ENCODE results near the gene SKAP2.

DNA sequence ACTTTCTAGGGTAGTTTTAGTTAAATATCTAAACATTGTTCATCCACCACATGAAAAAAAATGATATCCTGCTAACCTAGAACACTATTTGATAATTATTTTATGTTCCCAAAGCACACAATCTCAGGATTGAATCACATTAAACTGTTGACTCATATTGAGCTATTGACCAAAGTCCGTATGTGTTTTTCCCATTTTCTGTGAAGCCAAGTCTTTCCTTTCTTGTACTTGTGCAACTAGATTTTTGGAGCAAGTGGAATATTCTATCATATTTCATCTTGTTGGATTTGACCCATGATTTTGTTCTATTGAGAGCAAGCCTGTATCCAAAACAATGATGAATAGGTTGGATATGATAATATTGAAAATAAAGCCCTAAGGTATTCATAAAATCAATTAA lies 164.6 kb downstream of the SKAP2 start:
- no peak for TF ChIP-seq POLR2A (IDR thresholded peaks at IDR 0.05; ENCODE audit: low read depth, low read length)
- no peak for TF ChIP-seq POLR2AphosphoS5 (IDR thresholded peaks at IDR 0.05; ENCODE audit: low read depth, low read length)
- no peak for TF ChIP-seq TAF1 (IDR thresholded peaks at IDR 0.05; ENCODE audit: borderline replicate concordance, low read depth, low read length)
